HG03520 (cell line): Measurements from ENCODE around the gene SUSD4.
A peak's percentile ranks its signal among the peaks of the same experiment; 100 is the strongest.
"Not testable (repeated sequence)": the region's sequence is repeated elsewhere in the genome, so short reads cannot be mapped to it uniquely, and the experiment has no call there.

Source experiments
- ATAC-seq: cut with Tn5 transposase; IDR thresholded peaks from one replicate; pipeline ENCODE4 v1.9.1; 2021; ENCODE audit warnings: mild to moderate bottlenecking, moderate library complexity; ENCODE audit not compliant: unreplicated experiment

SUSD4 gene

DNA sequence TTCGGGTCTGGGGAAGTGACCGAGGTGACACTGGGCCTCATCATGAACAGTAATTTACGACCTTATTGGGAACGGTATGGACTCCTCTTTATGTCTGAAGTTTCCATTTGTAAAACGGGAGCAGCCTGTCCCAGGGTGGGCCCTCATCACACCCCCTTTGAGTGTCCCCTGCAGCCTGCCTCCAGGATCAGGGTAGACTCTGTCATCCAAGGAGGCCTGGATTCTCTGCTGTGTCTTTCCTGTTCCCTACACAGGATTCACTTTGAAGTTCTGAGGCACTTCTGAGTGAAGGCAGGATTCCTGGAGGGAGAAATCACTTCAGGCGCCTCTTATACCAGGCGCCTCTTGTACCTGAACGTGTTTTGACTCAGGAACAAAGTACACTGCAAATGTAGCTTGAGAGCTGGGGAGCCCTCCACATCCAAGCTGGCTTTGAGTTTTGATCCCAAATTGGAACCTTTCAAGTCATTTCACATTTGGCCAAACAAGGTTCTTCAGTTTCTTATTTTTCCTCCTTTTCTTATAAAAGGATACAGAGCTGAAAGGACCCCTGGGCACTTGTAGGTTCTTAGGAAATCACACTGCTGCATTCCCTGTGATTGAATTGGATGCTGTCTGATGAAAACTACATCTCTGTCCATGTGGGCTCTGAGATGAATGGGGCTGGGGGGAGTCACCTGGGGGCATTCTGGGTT is 106.0 kb downstream of the SUSD4 start:
- no peak for ATAC-seq

DNA sequence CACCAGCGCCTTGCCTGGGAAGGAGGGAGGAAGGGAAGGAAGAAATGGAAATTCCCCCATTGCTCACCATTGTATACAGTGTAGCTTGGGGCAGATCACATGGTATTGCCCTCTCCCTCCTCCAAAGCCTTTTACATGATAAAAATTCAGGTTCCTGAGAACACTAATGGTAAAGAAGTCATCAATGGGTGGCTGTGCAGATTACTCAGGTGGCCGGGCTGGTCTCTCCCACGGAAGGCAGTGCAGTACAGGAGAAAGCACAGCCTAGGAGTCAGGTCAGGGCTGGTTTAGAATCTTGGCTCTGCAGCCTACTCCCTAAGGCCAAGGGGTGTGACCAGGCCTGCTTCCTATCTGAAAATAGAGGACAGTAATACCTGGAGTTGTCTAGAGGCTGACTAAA is 107.9 kb downstream of the SUSD4 start:
- ATAC-seq, result no peak

DNA sequence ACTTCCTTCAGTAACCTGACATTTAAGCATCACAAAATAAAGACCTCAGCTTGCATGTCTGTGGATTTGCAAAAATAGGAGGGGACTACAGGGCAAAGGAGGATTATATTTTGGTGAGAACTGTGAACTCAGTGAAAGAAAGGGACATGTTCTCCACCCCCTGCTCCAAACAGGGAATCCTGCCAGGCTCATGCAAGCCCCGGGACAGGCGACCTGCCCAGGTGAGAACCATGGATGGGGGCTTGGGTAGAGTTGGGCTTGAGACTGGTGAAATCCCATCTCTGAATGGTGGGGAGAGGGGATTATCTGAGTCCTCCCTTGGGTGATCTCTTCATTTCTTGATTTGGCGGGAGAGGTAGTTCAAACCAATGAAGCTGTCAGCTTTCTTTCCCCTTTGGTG is 110.1 kb downstream of the SUSD4 start:
- no peak for ATAC-seq

DNA sequence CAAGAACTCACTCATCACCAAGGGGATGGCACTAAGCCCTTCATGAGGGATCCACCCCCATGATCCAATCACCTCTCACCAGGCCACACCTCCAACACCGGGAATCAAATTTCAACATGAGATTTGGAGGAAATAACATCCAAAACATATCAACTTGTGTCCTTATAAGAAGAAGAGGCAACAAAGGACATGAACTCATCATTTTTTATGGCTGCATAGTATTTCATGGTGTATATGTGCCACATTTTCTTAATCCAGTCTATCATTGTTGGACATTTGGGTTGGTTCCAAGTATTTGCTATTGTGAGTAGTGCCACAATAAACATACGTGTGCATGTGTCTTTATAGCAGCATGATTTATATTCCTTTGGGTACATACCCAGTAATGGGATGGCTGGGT is 112.6 kb downstream of the SUSD4 start:
- not testable (repeated sequence) for ATAC-seq

DNA sequence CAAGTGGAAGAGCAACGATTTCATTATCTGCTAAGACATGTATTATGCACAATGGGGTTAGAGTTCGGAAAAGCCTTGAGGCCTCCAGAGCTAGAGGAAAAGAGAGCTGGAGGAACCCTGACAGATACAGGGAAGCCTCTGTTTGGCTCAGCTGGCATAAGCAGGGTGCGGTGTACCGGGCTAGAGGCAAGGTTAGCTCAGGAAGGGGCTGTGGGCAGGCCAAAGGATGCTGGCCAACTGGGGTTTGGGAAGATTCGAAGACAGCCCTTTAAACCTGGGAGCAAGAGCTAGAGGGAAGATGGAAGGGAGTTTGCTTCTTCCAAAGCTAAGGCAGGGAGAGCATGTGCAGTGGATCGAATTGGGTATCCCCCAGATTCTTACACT is 113.4 kb downstream of the SUSD4 start:
- ATAC-seq, result no peak

DNA sequence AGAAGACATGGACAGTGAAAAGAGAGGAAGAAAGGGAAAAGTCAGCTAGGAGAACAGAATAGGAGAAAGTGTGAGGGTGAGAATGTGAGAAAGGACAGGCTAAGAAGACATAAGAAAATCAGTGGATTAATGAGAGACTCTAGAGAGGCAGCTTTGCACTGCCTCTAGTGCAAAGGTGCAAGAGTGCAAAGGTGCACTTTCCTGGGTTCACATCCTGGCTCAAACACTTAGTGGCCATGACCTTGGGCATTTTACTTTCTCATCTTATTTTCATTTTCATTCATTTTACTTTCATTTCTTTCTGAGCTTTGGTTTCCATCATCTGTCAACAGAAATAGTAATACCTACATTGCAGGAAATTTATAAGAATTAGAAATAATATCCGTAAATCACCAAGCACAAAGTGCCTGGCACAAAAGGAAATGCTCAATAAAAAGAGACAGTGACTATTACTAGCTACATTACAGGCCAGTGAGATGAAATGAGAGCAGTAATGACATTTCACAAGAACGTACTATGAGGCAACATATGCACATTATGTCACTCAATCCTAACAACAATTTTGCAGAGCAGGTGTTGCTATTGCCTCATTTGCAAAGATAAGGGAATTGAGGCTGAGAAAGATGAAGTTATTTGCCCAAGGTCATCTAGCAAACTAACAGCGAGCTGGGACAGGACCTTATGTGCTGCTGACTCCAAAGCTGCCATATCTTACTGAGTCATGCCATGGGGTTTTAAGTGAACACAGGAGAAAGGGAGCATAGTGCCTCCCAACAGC is 113.9 kb downstream of the SUSD4 start:
- no peak for ATAC-seq

DNA sequence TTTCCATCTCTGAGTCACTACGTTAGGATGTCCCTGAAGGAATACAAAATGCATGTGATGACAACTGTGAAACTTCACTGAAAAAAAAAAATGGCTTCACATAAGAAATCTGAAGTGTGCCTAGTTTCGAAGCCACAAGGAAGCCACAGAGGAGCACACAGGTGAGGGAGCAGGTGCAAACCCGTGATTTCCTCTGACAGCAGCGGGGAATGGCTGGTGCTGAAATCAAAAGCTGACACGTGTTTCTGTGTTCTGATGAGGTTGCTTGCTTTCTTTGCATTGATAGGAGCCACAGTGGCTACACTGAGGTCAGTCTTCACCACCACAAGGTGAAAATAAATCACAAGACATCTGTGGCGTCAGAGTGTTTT is 115.2 kb downstream of the SUSD4 start:
- no peak for ATAC-seq

DNA sequence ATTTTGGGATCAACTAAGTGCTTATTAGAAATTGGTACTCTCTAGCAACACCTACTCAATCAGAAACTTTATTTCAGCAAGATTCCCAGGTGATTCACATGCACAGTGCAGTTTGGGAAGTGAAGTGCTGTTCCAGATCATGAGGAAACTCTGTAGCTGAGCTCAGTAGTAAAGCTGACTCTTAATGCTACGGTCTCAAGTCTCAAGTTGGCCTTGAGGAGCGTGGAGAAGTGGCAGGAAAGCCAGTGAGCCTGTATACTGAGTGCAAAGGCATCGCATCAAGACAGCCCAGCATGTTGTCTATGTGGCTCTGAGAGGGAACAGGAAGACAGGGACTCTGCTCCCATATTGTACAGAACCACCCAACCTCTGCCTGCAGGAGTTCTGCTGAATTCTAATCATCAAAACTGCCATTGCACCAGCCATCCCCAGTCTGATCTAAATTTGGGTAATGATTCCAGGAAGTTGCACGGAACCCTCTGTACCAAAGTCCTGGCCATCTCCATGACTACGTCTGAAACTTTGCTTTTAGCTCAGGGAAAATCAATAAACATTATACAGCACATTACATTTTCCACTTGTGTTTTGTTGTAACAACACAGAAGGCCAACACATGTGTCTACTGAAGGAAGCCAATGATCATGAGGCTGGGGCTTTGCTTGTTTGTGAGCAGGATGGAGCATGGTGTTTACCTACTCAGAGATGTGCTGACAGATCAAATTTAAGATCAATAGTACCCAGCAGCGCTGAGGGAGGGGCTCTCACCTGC is 115.8 kb downstream of the SUSD4 start:
- no peak for ATAC-seq

DNA sequence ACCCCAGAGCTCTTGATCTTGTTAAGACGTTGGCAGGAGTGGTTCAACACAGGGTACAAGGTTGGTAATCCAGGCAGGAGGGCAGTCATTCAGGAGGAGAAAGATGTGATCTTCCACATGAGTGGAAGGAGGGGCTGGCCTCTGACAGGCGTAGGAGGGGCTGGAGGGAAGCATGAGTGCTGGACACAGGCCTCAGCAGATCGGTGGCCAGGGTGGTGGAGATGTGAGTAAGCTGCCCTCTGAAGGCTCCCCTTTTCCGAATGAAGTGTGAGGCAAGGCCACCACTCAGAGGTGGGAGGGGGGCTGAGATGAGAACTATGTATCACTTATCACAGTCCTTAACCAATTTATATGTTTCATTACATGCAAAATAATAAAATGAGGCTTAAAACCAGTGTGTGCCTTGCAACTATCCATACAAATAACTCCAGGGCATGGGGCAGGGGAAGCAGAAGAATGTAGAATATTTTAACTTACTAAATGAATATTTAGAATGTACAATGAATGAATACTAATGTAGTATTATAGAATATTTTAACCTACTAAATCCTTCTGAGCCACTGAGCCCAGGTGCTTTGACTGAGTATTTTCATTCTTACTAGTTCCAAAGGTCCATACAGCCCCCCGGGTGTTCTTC is 117.4 kb downstream of the SUSD4 start:
- ATAC-seq, result no peak

DNA sequence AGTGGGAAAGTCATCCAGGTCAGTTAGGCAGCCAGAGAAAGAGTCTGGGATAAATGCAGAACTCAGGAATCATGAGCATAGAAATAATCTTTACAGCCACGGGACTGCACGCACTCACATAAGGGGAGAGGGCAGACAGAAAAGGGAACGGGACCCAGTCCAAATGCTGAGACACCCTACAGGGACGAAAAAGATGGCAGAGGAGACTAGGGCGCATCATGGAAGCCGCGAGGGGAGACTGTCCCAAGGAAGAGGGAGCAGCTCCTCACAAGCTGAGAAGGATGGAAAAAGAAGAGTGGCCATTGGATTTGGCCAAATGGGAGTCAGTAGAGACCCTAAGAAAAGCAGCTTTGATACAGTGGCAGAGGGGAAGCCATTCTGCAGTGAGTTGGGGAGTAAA is 118.0 kb downstream of the SUSD4 start:
- ATAC-seq, result no peak

DNA sequence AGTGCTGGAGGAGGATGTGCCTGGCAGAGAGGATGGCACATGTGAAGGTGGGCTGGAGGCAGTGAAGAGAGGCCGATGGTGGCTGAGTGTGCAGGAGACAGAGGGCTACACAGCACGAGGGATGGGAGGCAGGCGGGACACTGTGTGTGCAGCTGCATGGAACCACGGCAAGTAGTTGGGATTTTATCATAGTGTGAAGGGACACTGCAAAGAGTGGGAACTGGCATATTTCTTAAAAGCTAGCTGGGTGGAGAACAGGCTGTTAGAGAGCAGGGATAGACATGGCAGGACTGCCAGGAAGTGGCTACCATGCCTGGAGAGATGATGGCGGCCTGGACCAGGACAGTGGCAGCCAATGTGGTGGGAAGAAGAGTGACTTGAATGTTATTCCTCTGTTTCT is 118.6 kb downstream of the SUSD4 start:
- ATAC-seq, result no peak

DNA sequence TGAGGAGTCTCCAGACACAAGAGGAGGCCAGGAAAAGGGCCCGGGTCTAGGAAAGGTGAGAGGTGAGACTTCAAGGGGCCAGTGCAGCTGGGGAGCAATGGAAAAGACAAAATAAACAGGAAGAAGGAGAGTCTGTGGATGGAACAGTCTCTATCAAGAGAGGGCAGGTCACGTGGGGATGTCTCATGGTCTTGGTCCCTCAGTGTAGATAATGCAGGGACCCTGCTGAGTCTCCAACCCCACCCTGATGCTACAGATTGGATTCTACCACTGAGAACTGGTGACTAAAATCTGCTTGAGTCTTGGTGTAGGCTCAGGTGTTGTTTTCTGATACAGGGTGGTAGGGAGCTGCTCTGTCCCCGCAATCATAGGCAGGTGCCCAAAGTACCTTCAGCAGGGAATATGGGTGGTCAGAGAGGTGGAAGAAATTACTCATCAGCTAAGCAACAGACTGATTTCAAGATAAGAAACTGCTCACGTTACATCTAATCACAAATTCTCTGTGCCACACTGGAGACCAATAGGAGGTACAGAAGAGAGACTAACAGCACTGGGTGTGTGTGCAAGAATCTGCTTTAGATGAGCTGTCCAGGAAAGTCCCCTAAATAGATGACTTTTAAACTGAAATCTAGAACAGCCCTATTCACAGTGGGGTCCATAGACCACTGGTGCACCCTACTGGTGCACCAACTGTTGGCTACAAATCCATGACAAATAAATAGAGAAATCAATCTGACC is 119.4 kb downstream of the SUSD4 start:
- ATAC-seq, result peak; percentile 84

DNA sequence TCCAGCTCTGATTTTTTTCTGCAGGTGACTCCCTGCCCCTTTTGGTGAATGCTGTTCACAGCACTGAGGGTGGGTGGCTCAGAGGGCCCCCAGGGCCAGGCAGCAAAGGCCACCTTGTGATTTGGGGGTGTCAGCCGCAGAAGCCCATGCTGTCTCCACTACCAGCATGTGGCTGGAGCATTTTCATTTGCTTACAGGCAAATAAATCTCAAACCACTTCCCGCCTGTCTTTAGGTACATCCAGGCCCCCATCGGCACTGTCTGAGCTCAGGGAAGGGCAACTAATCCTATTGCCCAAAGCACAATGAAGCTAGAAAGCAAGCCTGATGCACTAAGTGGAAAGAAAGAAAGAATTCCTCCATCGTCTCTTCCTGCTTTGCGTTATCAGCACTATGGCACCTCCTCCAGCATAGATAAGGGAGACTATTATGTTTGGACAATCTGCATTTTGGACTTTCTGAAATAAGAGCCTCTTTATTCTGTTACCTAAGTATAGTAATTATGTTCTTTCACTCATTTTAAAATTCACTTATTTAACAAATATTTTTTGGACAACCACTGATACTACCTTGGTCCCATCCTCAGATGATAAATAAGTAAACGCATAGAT is 120.4 kb downstream of the SUSD4 start:
- no peak for ATAC-seq

DNA sequence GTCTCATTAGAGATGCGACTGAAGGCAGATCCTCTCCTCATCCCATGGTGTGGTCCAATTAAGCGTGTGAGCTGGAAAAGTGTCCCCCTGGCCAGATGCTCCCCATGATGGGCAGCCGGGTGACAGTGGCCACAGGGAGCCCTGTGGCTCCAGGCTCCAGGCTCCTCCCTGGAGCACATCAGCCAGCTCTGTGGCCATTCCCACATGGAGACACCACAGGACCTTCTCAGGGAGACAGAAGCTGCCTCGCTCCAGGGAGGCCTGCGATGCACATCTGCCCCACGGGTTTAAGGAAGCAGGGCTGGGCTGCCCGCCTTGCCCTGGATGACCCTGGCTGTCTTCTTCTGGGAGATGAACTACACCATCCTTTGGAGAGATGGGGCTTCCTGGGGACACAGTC is 121.0 kb downstream of the SUSD4 start:
- ATAC-seq, result no peak

DNA sequence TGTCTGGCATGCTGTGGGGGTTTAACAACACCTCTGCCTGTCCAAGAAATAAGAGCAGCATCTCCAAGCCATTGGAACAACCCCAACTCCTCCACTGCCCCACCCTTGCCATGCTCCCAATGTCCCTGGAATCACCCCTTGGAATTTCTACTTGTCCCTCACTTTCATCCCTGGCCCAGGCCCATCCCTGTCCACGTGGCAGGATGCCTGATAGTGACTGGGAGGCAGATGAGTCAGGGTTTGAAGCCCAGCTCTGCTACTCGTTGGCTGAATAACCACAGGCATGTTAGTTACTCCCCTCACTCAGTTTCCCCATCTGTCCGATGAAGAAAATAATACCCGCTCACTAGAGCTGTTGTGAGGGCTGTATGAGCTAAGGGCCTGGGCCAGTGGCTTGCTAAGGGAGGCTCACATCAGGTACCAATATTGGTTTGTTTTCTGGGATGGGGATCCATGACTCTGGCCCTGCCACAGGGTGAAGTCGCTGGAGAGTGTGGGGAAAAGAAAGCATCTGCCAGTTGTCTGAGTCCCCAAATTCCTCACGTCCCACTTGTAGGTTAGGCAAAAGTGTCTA is 121.5 kb downstream of the SUSD4 start:
- ATAC-seq, result no peak

DNA sequence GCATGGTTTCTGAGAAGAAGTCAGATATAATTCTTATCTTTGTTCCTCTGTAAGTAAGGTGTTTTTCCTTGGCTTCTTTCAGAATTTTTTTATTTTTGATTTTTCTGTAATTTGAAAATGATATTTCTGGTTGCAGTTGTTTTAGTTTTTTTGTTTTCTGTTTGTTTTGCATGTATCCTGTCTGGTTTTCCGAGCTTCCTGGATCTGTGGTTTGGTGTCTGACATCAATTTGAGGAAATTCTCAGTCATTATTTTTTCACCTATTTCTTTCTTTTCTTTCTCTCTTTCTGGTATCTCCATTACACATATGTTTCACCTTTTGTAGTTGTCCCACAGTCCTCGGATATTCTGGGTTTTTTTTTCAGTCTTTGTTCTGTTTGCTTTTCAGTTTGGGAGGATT is 123.9 kb downstream of the SUSD4 start:
- no peak for ATAC-seq

DNA sequence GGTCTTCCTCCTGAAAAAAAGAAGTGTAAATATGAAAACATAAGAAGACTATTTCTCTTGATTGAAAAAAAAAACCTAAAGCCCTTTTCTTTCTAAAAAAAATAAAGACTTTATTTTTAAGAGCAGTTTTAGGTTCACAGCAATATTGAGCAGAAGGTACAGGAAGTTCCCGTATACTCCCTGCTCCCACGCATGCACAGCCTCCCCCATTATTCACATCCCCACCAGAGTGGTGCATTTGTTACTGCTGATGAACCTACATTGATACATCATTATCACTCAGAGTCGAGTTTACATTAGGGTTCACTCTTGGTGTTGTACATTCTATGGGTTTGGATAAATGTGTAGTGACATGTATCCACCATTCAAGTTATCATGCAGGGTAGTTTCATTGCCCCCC is 128.9 kb downstream of the SUSD4 start:
- no peak for ATAC-seq

DNA sequence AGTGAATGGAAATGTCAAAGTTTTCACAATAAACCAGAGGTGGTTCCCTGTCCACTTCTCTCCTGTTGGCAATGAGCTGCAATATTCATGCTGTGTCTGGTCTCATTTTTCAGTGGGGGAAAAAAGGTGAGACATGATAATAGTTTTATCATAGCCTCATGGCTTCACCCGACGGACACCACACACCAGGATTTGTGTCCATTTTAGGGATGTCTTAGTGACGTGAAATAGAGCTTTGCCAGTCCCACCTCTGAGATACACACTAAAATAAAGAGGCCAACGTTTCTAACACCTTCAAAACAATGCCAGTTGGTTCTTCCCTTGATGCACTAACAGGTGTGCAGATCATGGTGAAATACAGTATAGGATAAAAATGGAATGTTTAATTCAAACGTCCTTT is 129.4 kb downstream of the SUSD4 start:
- ATAC-seq, result no peak

DNA sequence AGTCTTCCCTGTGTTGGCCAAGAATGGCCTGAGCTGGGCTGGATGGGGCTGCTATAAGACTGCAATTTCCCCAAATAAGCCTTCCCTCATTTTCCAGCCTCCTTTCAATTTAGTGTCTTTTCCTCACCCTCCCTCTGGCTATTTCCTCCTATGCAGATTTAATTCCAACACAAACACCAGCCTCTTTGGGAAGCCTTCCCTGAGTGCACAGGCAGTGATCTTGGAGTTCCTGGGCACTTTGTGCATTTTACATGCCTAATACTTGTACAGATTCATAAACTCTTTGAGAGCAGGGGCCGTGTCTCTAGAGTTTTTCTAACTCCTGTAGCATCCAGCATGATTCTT is 129.8 kb downstream of the SUSD4 start:
- no peak for ATAC-seq
